H1 (cell line): ENCODE measurements around the gene ALDH1A3. TPM values are rescaled to one million over a fixed set of nuclear protein-coding genes. Genes with fewer than 3 reads are reported as not detected.

ENCODE experiments used
- CTCF ChIA-PET: fragments of 300-600 bp; sonication (Branson Sonifier 250); formaldehyde crosslinking; loops from one replicate; lab custom pipeline; 2021; ENCODE audit not compliant: partially characterized antibody; lab: Charles Lee
- POLR2A ChIA-PET: fragments of 300-600 bp; sonication (Branson Sonifier 250); formaldehyde crosslinking; loops from one replicate; lab custom pipeline; 2021; ENCODE audit warnings: inconsistent platforms; ENCODE audit not compliant: partially characterized antibody; lab: Charles Lee
- DNase-seq, 2 experiments: peaks; one replicate each; pipeline versions ENCODE4 v3.0.0 to v3.0.0-alpha.2; 2010 to 2022; ENCODE audit warnings: low spot score in 2 of 2, low read depth in 1 of 2, mixed read lengths in 1 of 2
- FAIRE-seq: peaks from 2 replicates; lab custom pipeline; 2011; peaks lifted over from hg19 to GRCh38; lab: Jason Lieb, UNC
- H2AFZ ChIP-seq: 2 replicates; pipeline ENCODE4 v1.8.1; 2012; ENCODE audit warnings: low read length, inconsistent platforms
- H2AK5ac ChIP-seq: 2 replicates; pipeline ENCODE4 v1.6.1; 2013; ENCODE audit warnings: low read depth, low read length
- H2BK120ac ChIP-seq: replicated peaks from 2 replicates; pipeline ENCODE3; 2013; ENCODE audit warnings: low read depth, low read length, inconsistent platforms
- H2BK12ac ChIP-seq: 2 replicates; pipeline ENCODE4 v1.6.1; 2013; ENCODE audit warnings: low read depth, low read length
- H2BK15ac ChIP-seq: 2 replicates; pipeline ENCODE4 v1.6.1; 2013; ENCODE audit warnings: low read length
- H2BK20ac ChIP-seq: 2 replicates; pipeline ENCODE4 v1.6.1; 2013; ENCODE audit warnings: low read length
- H2BK5ac ChIP-seq: 2 replicates; pipeline ENCODE4 v1.6.1; 2013; ENCODE audit warnings: low read depth, low read length
- H3K14ac ChIP-seq: 2 replicates; pipeline ENCODE4 v1.6.1; 2013; ENCODE audit warnings: inconsistent platforms; ENCODE audit not compliant: insufficient read length
- H3K18ac ChIP-seq: 2 replicates; pipeline ENCODE4 v1.6.1; 2013; ENCODE audit warnings: low read length; ENCODE audit errors: extremely low read depth
- H3K23ac ChIP-seq: 2 replicates; pipeline ENCODE4 v1.6.1; 2013; ENCODE audit warnings: inconsistent platforms; ENCODE audit not compliant: insufficient read length
- H3K23me2 ChIP-seq: 2 replicates; pipeline ENCODE4 v1.6.1; 2013; ENCODE audit warnings: low read depth, low read length
- H3K27ac ChIP-seq: 2 replicates; pipeline ENCODE4 v1.6.1; 2011; ENCODE audit warnings: low read depth, low read length, inconsistent platforms
- H3K27me3 ChIP-seq, 4 experiments: replicated peaks in 1 of 4; 1 replicate in 1 of 4; 2 replicates in 3 of 4; pipeline versions ENCODE4 v1.6.1 to v1.8.1; 2011 to 2013; ENCODE audit warnings: low read length in 3 of 4, mild to moderate bottlenecking in 3 of 4, inconsistent platforms in 2 of 4, mixed read lengths in 2 of 4, moderate library complexity in 1 of 4; ENCODE audit not compliant: control insufficient read depth in 3 of 4, insufficient read depth in 3 of 4; ENCODE audit errors: extremely low read depth in 1 of 4
- H3K36me3 ChIP-seq, 4 experiments: 2 replicates each; pipeline versions ENCODE4 v1.6.1 to v1.8.1; 2011 to 2013; ENCODE audit warnings: mild to moderate bottlenecking in 4 of 4, low read length in 3 of 4, moderate library complexity in 2 of 4, control low read depth in 1 of 4, inconsistent platforms in 1 of 4; ENCODE audit not compliant: insufficient read depth in 4 of 4, control insufficient read depth in 2 of 4
- H3K4ac ChIP-seq: replicated peaks from 2 replicates; pipeline ENCODE3; 2013; ENCODE audit warnings: low read length, low read depth, mixed read lengths, inconsistent platforms; ENCODE audit not compliant: insufficient read length
- H3K4me1 ChIP-seq, 4 experiments: replicated peaks in 1 of 4; 1 replicate in 1 of 4; 2 replicates in 3 of 4; pipeline versions ENCODE4 v1.6.1 to v1.8.1; 2011 to 2013; ENCODE audit warnings: low read length in 3 of 4, inconsistent platforms in 2 of 4, mixed read lengths in 1 of 4; ENCODE audit not compliant: insufficient read depth in 4 of 4, control insufficient read depth in 3 of 4
- H3K4me2 ChIP-seq, 2 experiments: 2 replicates each; pipeline versions ENCODE4 v1.6.1 to v1.8.1; 2011 to 2013; ENCODE audit warnings: low read depth in 2 of 2, low read length in 2 of 2, control low read depth in 1 of 2, inconsistent platforms in 1 of 2, mild to moderate bottlenecking in 1 of 2; ENCODE audit not compliant: insufficient read depth in 1 of 2
- H3K4me3 ChIP-seq, 4 experiments: fragments of 200-600, 300-600 bp in 1 of 4; sonication (generic), shearing (Covaris generic), sonication (Bioruptor Twin) in 1 of 4; 2 replicates each; pipeline versions ENCODE4 v1.5.1 to v1.8.1; 2011 to 2016; ENCODE audit warnings: low read length in 4 of 4, low read depth in 3 of 4, control low read depth in 2 of 4, inconsistent platforms in 2 of 4, mild to moderate bottlenecking in 2 of 4, mixed read lengths in 1 of 4, moderate library complexity in 1 of 4; ENCODE audit not compliant: insufficient read depth in 2 of 4; ENCODE audit errors: extremely low read depth in 1 of 4
- H3K56ac ChIP-seq: replicated peaks from 2 replicates; pipeline ENCODE3; 2013; ENCODE audit warnings: low read depth, mild to moderate bottlenecking, mixed read lengths, low read length, inconsistent platforms; ENCODE audit not compliant: insufficient read length
- H3K79me1 ChIP-seq: 2 replicates; pipeline ENCODE4 v1.6.1; 2013; ENCODE audit warnings: low read depth, low read length, control low read depth
- H3K79me2 ChIP-seq, 2 experiments: 2 replicates each; pipeline versions ENCODE4 v1.6.1 to v1.8.1; 2012 to 2013; ENCODE audit warnings: low read length in 2 of 2, mild to moderate bottlenecking in 2 of 2, inconsistent platforms in 1 of 2; ENCODE audit not compliant: insufficient read depth in 2 of 2, control insufficient read depth in 1 of 2
- H3K9ac ChIP-seq, 4 experiments: replicated peaks in 1 of 4; 1 replicate in 1 of 4; 2 replicates in 3 of 4; pipeline versions ENCODE4 v1.6.1 to v1.8.1; 2011 to 2013; ENCODE audit warnings: low read depth in 3 of 4, low read length in 3 of 4, control low read depth in 2 of 4, mild to moderate bottlenecking in 2 of 4, moderate library complexity in 2 of 4, inconsistent platforms in 1 of 4; ENCODE audit errors: extremely low read depth in 1 of 4
- H3K9me3 ChIP-seq, 2 experiments: 2 replicates each; pipeline versions ENCODE4 v1.6.1 to v1.8.1; 2012 to 2013; ENCODE audit warnings: mild to moderate bottlenecking in 2 of 2, moderate library complexity in 2 of 2, control low read depth in 1 of 2, inconsistent platforms in 1 of 2, low read depth in 1 of 2, low read length in 1 of 2, mixed read lengths in 1 of 2; ENCODE audit not compliant: insufficient read depth in 2 of 2
- H4K20me1 ChIP-seq, 2 experiments: replicated peaks in 1 of 2; 2 replicates each; pipeline versions ENCODE3 to v1.8.1; 2011 to 2013; ENCODE audit warnings: inconsistent platforms in 2 of 2, low read length in 2 of 2, mild to moderate bottlenecking in 1 of 2; ENCODE audit not compliant: insufficient read depth in 2 of 2, control insufficient read depth in 1 of 2
- H4K5ac ChIP-seq: 2 replicates; pipeline ENCODE4 v1.6.1; 2013; ENCODE audit warnings: low read length, low read depth, mixed read lengths, inconsistent platforms; ENCODE audit not compliant: insufficient read length
- H4K8ac ChIP-seq: 2 replicates; pipeline ENCODE4 v1.8.0; 2013; ENCODE audit warnings: mild to moderate bottlenecking, moderate library complexity, low read length, inconsistent platforms; ENCODE audit not compliant: insufficient read depth; ENCODE audit errors: extremely low read depth
- H4K91ac ChIP-seq: replicated peaks from 2 replicates; pipeline ENCODE3; 2013; ENCODE audit warnings: low read length, mixed read lengths, inconsistent platforms; ENCODE audit not compliant: insufficient read length
- BRCA1 ChIP-seq: IDR thresholded peaks from 2 replicates; pipeline ENCODE4 v1.6.1; 2012; ENCODE audit warnings: low read depth, low read length, improper control_type of control experiment
- CBX5 ChIP-seq: fragments of 300-800, 300-1000 bp; sonication (generic); IDR thresholded peaks from 2 replicates; pipeline ENCODE4 v1.7.1; 2016; ENCODE audit warnings: antibody characterized with exemption, low read length, low read depth
- RFX5 ChIP-seq: IDR thresholded peaks from 2 replicates; pipeline ENCODE4 v1.6.1; 2011; ENCODE audit warnings: low read depth, low read length, improper control_type of control experiment, borderline replicate concordance
- SP1 ChIP-seq: IDR thresholded peaks from 2 replicates; pipeline ENCODE4 v1.6.1; 2011; ENCODE audit warnings: low read depth, low read length
- ZNF274 ChIP-seq: IDR thresholded peaks from 2 replicates; pipeline ENCODE4 v1.7.0; 2012; ENCODE audit warnings: low read length, borderline replicate concordance; ENCODE audit errors: extremely low read depth
- WGBS, 2 experiments: shearing (Covaris generic) in 1 of 2; methylation state at CpG; one replicate each; pipeline versions ENCODE4 v1.1.6 to v1.1.7; 2013 to 2015; ENCODE audit warnings: low lambda C conversion rate in 2 of 2, mixed read lengths in 2 of 2, inconsistent platforms in 1 of 2, low coverage in 1 of 2, missing lambda C conversion rate in 1 of 2; ENCODE audit not compliant: insufficient replicate concordance in 2 of 2, insufficient coverage in 1 of 2, insufficient read length in 1 of 2; ENCODE audit errors: extremely low coverage in 1 of 2, missing lambda C conversion rate in 1 of 2; 5-methylcytosine and 5-hydroxymethylcytosine counted together
- polyA plus RNA-seq, 7 experiments: library from polyadenylated mRNA; depleted of rRNA in 3 of 7; stranded (reverse) in 5 of 7; unstranded in 2 of 7; fragments of >200 nt in 5 of 7; fragments of 200-250 nt in 2 of 7; gene quantifications; 1 replicate in 5 of 7; 2 replicates in 1 of 7; 4 replicates in 1 of 7; pipeline versions ENCODE4 v1.2.1 to v1.2.3, GENCODE V29; 2011 to 2013; ENCODE audit warnings: missing spikeins in 2 of 7, mixed read lengths in 2 of 7
- total RNA-seq: library from RNA; stranded (reverse); fragmentation: NEBNext Ultra II Directional; extraction: Animal tissue kit (Norgen Biotek cat#: 25700); gene quantifications from 2 replicates; pipeline ENCODE4 v1.2.1, GENCODE V29; 2021

Gene ALDH1A3
- total and polyA plus RNA-seq, 2 of the 8 experiments (the other 6 are each of a cell fraction or from before 2014, with no cell fraction given), result 2.2 to 5.5 TPM

GRCh38 chr15:100944986-100945385 is 65.4 kb downstream of the ALDH1A3 start:
- H3K56ac ChIP-seq, result no peak overlapping the region
- H3K36me3 ChIP-seq, result no peaks in the 10 kb centered on the region
- H3K18ac ChIP-seq, result no peak overlapping the region
- no peak overlapping the region for H2BK120ac ChIP-seq
- no peak overlapping the region for H3K4me2 ChIP-seq
- no peak for DNase-seq
- no peak overlapping the region for H3K27ac ChIP-seq
- H2BK5ac ChIP-seq, result no peak overlapping the region
- H2AK5ac ChIP-seq, result no peak overlapping the region
- H3K4me3 ChIP-seq, result no peak overlapping the region
- POLR2A ChIA-PET, result no interaction called here
- H2AFZ ChIP-seq, result no peak overlapping the region
- peaks cover 0 to 5% (median 2%) of the 10 kb centered on the region in 4 experiments; a peak in 3 of 7 replicates for H3K4me1 ChIP-seq
- 95% methylated on average over 6 of the region's 6 CpGs; no CpG with 5 or more reads in 1 of the 2 experiments for WGBS, 2 experiments
- H2BK15ac ChIP-seq, result no peak overlapping the region
- peaks cover 8% of the 10 kb centered on the region; the same call in 1 of the 2 replicates for H3K23me2 ChIP-seq
- CTCF ChIA-PET, result interaction anchor here (0.6 to 2.7 kb wide), 4 partner anchors 28 to 331 kb away, joined by 3 to 9 read pairs (median 5); no protein-coding TSS in a partner anchor
- H2BK12ac ChIP-seq, result no peak overlapping the region
- H4K20me1 ChIP-seq, result no peaks in the 10 kb centered on the region
- TF ChIP-seq SP1 (no peak), CBX5 (no peak), BRCA1 (no peak), ZNF274 (no peak), RFX5 (no peak)
- H4K91ac ChIP-seq, result no peak overlapping the region
- no peaks in the 10 kb centered on the region for H3K27me3 ChIP-seq
- H4K8ac ChIP-seq, result no peak overlapping the region
- no peak overlapping the region for H3K9ac ChIP-seq
- no peak overlapping the region for H3K23ac ChIP-seq
- H3K79me2 ChIP-seq, result no peaks in the 10 kb centered on the region
- no peaks in the 10 kb centered on the region for H3K9me3 ChIP-seq
- no peak overlapping the region for H3K14ac ChIP-seq
- no peak overlapping the region for H4K5ac ChIP-seq
- no peak for FAIRE-seq
- H3K4ac ChIP-seq, result no peak overlapping the region
- no peaks in the 10 kb centered on the region for H3K79me1 ChIP-seq
- H2BK20ac ChIP-seq, result no peak overlapping the region
